ENCODE measurements around the gene SRSF9.

Gene SRSF9

DNA sequence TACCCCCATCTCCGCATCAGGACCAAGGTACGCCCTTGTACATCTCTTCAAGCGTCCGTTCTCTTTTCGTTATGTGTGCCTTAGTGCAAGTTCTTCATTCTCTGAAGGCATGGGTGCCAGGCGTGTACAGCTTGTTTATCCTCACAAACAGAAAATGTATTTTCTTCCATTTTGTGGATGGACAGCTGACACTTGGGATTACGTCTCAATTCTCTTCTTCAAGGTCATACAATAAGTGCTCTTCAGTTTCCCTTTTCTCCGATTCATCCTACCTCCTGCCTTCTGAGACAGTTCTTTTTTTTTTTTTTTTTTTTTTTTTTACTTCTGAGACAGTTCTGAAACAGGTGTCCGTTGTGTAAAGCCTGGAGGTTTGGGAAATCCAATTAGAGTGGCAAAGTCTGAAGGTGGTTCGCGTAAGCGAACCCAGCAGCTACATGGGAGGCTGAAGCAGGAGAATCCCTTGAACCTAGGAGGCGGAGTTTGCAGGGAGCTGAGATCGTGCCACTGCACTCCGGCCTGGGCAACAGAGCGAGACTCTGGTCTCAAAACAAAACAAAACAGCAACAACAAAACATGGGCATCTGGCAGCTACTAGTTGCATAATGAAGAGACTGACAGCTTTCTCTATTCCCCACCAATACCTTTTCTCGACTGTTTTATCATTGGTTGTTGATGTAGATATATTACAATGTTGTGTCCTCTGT is 30.9 kb downstream of the SRSF9 start:
- no peak for DNase-seq (ENCODE audit: low read depth)
- H3K4me3 ChIP-seq (ENCODE audit: control insufficient read depth, low read depth, low read length) = peak overlapping the region; percentile 84
- no peak for TF ChIP-seq CTCF (IDR thresholded peaks at IDR 0.05; ENCODE audit: control insufficient read depth, insufficient read depth, low read depth, low read length, missing control alignments)

DNA sequence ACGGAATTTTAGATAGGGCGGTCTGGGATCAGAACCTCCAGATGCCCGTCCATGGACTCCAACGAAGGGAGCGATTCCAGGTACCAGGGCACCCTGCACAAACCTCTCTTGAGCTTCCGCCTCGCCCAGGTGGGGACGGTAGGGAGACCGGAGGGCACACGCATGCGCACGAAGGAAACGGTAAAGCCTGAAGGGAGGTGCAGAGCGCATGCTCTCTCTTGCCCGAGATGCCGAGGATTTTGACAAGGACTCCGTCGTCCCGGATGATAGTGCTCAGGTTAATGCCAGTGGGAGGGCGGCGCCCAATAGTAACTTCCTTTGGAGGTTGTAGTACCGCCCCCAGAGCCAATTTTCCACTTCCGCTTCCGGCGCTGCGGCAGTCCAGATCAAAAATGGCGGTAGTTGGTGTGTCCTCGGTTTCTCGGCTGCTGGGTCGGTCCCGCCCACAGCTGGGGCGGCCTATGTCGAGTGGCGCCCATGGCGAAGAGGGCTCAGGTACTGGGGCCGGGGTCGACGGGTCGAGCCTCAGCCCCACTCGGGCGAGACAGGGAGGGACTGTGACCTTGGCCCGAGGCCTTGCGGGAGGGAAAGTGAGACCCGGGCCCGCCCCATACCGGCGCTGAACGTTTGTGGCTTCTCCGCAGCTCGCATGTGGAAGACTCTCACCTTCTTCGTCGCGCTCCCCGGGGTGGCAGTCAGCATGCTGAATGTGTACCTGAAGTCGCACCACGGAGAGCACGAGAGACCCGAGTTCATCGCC is 31.6 kb downstream of the SRSF9 start, which contains the start of gene COX6A1:
Gene COX6A1, plus strand, starts transcription at position 379 of the 760 bp plus-strand sequence. Its CDS starts 14 bp downstream, at position 393.
- DNase-seq (ENCODE audit: low read depth) = peak; percentile 85
- peak; percentile 10 for TF ChIP-seq CTCF (IDR thresholded peaks at IDR 0.05; ENCODE audit: control insufficient read depth, insufficient read depth, low read depth, low read length, missing control alignments)
- peak within 1 kb of the TSS; percentile 84 for H3K4me3 ChIP-seq (ENCODE audit: control insufficient read depth, low read depth, low read length)

DNA sequence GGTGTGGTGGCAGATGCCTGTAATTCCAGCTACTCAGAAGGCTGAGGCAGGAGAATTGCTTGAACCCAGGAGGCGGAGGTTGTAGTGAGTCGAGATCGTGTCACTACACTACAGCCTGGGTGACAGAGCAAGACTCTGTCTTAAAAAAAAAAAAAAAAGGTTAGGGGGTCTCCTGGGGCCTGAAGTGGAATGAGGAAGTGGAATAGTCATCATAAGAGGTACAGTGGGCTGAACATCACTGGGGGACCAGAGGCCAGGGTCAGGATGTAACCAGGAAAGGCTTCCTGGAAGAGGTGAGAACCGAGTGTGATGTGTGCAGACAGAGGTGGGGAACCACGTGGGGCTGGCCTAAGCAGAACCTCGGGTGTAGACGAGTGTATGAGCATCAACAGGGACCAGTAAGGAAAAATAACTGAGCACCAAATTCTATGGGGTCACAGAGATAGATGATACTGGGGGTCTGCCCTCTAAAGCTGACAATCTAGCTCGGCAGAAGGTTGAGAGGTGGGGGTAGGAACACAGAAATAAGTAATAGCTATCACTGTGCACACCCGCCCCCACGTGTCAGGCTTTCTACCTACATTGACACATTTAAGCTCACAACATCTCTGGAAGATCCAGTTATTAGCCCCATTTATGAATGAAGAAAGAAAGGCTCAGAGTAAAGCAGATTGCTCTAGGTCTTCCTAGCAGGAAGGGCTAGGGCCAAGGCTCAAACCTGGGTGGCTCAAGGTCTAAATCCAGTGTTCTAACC is 36.6 kb downstream of the SRSF9 start:
- no peak overlapping the region for H3K4me3 ChIP-seq (ENCODE audit: control insufficient read depth, low read depth, low read length)
- TF ChIP-seq CTCF (IDR thresholded peaks at IDR 0.05; ENCODE audit: control insufficient read depth, insufficient read depth, low read depth, low read length, missing control alignments) = no peak
- DNase-seq (ENCODE audit: low read depth) = no peak

GRCh38 chr12:120429368-120429767 is 40.2 kb downstream of the SRSF9 start:
- H3K4me3 ChIP-seq (ENCODE audit: control insufficient read depth, low read depth, low read length) = no peak overlapping the region
- DNase-seq (ENCODE audit: low read depth) = no peak
- TF ChIP-seq CTCF (IDR thresholded peaks at IDR 0.05; ENCODE audit: control insufficient read depth, insufficient read depth, low read depth, low read length, missing control alignments) = no peak

GRCh38 chr12:120428597-120429229 is 40.8 kb downstream of the SRSF9 start:
- DNase-seq (ENCODE audit: low read depth) = no peak
- TF ChIP-seq CTCF (IDR thresholded peaks at IDR 0.05; ENCODE audit: control insufficient read depth, insufficient read depth, low read depth, low read length, missing control alignments) = no peak
- H3K4me3 ChIP-seq (ENCODE audit: control insufficient read depth, low read depth, low read length) = no peak overlapping the region

- no peak overlapping the region for H3K4me3 ChIP-seq (ENCODE audit: control insufficient read depth, low read depth, low read length)
- DNase-seq (ENCODE audit: low read depth) = no peak
- no peak for TF ChIP-seq CTCF (IDR thresholded peaks at IDR 0.05; ENCODE audit: control insufficient read depth, insufficient read depth, low read depth, low read length, missing control alignments)
Observed at GRCh38 chr12:120425797-120426196, 43.8 kb downstream of the SRSF9 start.

Data from AG09309 (cell line).